Breast epithelium (tissue), 3 donors: ENCODE measurements around the gene CT45A10. TPM values are rescaled to one million over a fixed set of nuclear protein-coding genes. Genes with fewer than 3 reads are reported as not detected.

Experiments used
- total RNA-seq, 3 donors: library from RNA; depleted of rRNA; stranded (reverse); fragments of >200 nt; gene quantifications; one replicate each; pipeline ENCODE4 v1.1.0, GENCODE V29; 2016

Gene CT45A10
- total RNA-seq, 3 donors from 2014 or later = not detected

Other genes with a start within 250 kb of the CT45A10 start
- gene CT45A1, start 179.8 kb downstream of the CT45A10 start, total RNA-seq = not detected
- not detected for gene CT45A3, start 125.3 kb downstream of the CT45A10 start, total RNA-seq
- gene CT45A5, start 107.9 kb downstream of the CT45A10 start, total RNA-seq = not detected
- gene CT45A6, start 90.7 kb downstream of the CT45A10 start, total RNA-seq = not detected
- not detected for gene CT45A2, start 73.4 kb downstream of the CT45A10 start, total RNA-seq
- not detected for gene CT45A7, start 56.2 kb downstream of the CT45A10 start, total RNA-seq
- not detected for gene CT45A8, start 38.9 kb downstream of the CT45A10 start, total RNA-seq
- gene CT45A9, start 21.6 kb downstream of the CT45A10 start, total RNA-seq = not detected
- not detected for gene SAGE1, start 272 bp upstream of the CT45A10 start, total RNA-seq
- gene MMGT1, start 80.5 kb upstream of the CT45A10 start, total RNA-seq = 10 to 100 TPM; 22.0 to 33.1 (median 25.6) TPM
- gene SLC9A6, start 92.0 kb upstream of the CT45A10 start, total RNA-seq = 10 to 100 TPM; 12.5 to 17.1 (median 12.9) TPM